Astrocyte of the hippocampus (primary cell): ENCODE results near the gene TMEM174.

Experiments used
- DNase-seq: peaks from one replicate; pipeline ENCODE4 v3.0.0; 2011; ENCODE audit warnings: low read depth, low spot score

Gene TMEM174

GRCh38 chr5:73222173-73222572 is 49.2 kb downstream of the TMEM174 start:
- no peak for DNase-seq
